ENCODE results near the gene KMT5B. TPM values are rescaled to one million over a fixed set of nuclear protein-coding genes. Genes with fewer than 3 reads are reported as not detected.

The KMT5B gene
- total RNA-seq, 1 experiment from 2014 or later: 35.1 TPM

DNA sequence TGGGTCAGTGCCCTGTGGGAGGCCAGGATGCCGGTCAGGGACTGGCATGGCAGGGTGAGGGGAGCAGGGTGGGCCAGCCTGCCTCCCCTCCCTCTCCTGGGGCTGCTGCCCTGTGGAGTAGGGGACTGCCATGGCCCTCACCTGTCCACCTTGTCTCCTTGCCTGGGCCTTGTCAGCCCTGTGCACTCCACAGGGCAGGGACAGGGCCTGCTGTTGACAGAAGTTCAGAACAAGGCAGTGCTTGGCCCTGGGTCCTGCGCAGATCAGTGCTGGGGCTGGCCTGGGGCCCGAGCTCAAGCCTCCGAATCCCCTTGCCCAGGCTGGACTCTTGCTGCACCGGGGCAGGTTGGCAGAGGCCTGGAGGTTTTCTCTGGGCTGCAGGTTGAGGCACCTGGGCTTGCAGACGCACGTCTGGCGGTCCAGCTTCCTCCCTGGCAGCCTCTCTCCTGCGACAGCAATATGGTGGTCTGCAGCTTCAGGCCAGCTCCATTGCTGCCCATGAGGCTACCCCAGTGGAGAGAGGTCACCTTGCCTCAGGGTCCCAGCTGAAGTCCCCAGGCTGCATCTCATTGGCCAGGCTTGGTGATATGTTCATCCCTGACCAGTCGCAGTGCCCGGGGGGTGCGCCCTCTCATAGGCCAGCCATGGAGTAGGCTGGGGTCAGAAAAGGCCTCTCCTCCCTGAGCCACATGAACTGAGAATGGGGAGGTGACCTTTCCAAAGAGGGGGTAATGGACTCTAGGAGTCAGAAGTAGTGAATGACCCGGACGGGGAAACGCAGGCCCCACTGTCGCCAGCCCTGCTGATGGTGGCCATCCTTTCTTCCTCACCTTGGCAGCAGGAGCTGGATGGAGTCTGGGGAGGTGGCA, 70.4 kb downstream of the KMT5B start:
- Histone ChIP-seq H3K27ac (ENCODE audit: low read depth, low read length) (no peak overlapping the region), H3K27me3 (ENCODE audit: insufficient read depth, low read length) (no peaks in the 10 kb centered on the region), H3K4me2 (ENCODE audit: low read length) (no peak overlapping the region), H3K4me1 (ENCODE audit: control insufficient read depth in 1 of 2, insufficient read depth in 2 of 2, low read length in 2 of 2) (peaks cover 16 to 24% of the 10 kb centered on the region in 2 experiments; a peak in 3 of 4 replicates), H2AFZ (ENCODE audit: low read depth, low read length, poor library complexity, severe bottlenecking) (no peak overlapping the region), H3K9me3 (ENCODE audit: control insufficient read depth in 1 of 2, insufficient read depth in 1 of 2, low read depth in 1 of 2, low read length in 2 of 2) (no peaks in the 10 kb centered on the region), H4K20me1 (ENCODE audit: insufficient read depth) (no peaks in the 10 kb centered on the region), H3K9me2 (ENCODE audit: insufficient read depth) (no peaks in the 10 kb centered on the region), H3K79me2 (ENCODE audit: insufficient read depth, low read length) (no peaks in the 10 kb centered on the region), H3K4me3 (replicated peaks in 1 of 2; ENCODE audit: low read depth in 1 of 2, low read length in 2 of 2) (no peak overlapping the region), H3K9ac (ENCODE audit: low read length) (no peak overlapping the region), H3K36me3 (ENCODE audit: control insufficient read depth in 1 of 2, insufficient read depth in 2 of 2, low read length in 2 of 2) (no peaks in the 10 kb centered on the region)
- DNase-seq (ENCODE audit: low read depth, low spot score) (no peak), ATAC-seq (no peak)
- intact Hi-C loops (cut with micrococcal nuclease): no loop called here
- BruUV-seq (replicated peaks): no TSS peak
- TF ChIP-seq CBX3 (IDR thresholded peaks at IDR 0.05; ENCODE audit: low read depth): no peak
- no peak for TF ChIP-seq SRF (IDR thresholded peaks at IDR 0.05; ENCODE audit: low read depth)
- TF ChIP-seq, protein P1, sequence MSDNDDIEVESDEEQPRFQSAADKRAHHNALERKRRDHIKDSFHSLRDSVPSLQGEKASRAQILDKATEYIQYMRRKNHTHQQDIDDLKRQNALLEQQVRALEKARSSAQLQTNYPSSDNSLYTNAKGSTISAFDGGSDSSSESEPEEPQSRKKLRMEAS (IDR thresholded peaks at IDR 0.05): no peak
- TF ChIP-seq EGR1 (IDR thresholded peaks at IDR 0.05; ENCODE audit: low read depth): no peak
- no peak for TF ChIP-seq EZH2phosphoT487 (IDR thresholded peaks at IDR 0.05; ENCODE audit: borderline replicate concordance)
- TF ChIP-seq, protein P2, sequence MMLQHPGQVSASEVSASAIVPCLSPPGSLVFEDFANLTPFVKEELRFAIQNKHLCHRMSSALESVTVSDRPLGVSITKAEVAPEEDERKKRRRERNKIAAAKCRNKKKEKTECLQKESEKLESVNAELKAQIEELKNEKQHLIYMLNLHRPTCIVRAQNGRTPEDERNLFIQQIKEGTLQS (IDR thresholded peaks at IDR 0.05): no peak
- TF ChIP-seq, protein P3, sequence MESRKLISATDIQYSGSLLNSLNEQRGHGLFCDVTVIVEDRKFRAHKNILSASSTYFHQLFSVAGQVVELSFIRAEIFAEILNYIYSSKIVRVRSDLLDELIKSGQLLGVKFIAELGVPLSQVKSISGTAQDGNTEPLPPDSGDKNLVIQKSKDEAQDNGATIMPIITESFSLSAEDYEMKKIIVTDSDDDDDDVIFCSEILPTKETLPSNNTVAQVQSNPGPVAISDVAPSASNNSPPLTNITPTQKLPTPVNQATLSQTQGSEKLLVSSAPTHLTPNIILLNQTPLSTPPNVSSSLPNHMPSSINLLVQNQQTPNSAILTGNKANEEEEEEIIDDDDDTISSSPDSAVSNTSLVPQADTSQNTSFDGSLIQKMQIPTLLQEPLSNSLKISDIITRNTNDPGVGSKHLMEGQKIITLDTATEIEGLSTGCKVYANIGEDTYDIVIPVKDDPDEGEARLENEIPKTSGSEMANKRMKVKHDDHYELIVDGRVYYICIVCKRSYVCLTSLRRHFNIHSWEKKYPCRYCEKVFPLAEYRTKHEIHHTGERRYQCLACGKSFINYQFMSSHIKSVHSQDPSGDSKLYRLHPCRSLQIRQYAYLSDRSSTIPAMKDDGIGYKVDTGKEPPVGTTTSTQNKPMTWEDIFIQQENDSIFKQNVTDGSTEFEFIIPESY (IDR thresholded peaks at IDR 0.05; ENCODE audit: extremely low read depth, insufficient replicate concordance, low read length): no peak
- TF ChIP-seq SIN3A (IDR thresholded peaks at IDR 0.05; ENCODE audit: low read depth): no peak
- no peak for TF ChIP-seq TCF7L2 (IDR thresholded peaks at IDR 0.05; ENCODE audit: borderline replicate concordance, extremely low read depth, insufficient read depth, insufficient read length)
- TF ChIP-seq FOSL1 (IDR thresholded peaks at IDR 0.05; ENCODE audit: low read depth): no peak
- no peak for TF ChIP-seq ZFX (IDR thresholded peaks at IDR 0.05)
- TF ChIP-seq, protein P4, sequence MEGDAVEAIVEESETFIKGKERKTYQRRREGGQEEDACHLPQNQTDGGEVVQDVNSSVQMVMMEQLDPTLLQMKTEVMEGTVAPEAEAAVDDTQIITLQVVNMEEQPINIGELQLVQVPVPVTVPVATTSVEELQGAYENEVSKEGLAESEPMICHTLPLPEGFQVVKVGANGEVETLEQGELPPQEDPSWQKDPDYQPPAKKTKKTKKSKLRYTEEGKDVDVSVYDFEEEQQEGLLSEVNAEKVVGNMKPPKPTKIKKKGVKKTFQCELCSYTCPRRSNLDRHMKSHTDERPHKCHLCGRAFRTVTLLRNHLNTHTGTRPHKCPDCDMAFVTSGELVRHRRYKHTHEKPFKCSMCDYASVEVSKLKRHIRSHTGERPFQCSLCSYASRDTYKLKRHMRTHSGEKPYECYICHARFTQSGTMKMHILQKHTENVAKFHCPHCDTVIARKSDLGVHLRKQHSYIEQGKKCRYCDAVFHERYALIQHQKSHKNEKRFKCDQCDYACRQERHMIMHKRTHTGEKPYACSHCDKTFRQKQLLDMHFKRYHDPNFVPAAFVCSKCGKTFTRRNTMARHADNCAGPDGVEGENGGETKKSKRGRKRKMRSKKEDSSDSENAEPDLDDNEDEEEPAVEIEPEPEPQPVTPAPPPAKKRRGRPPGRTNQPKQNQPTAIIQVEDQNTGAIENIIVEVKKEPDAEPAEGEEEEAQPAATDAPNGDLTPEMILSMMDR (IDR thresholded peaks at IDR 0.05 in 2 of 3, conservative IDR thresholded peaks at IDR 0.05 in 1 of 3; ENCODE audit: borderline replicate concordance in 1 of 3, insufficient read depth in 1 of 3, low read depth in 2 of 3, low read length in 2 of 3): no peak
- no peak for TF ChIP-seq EZH2 (IDR thresholded peaks at IDR 0.05)
- TF ChIP-seq, protein P5, sequence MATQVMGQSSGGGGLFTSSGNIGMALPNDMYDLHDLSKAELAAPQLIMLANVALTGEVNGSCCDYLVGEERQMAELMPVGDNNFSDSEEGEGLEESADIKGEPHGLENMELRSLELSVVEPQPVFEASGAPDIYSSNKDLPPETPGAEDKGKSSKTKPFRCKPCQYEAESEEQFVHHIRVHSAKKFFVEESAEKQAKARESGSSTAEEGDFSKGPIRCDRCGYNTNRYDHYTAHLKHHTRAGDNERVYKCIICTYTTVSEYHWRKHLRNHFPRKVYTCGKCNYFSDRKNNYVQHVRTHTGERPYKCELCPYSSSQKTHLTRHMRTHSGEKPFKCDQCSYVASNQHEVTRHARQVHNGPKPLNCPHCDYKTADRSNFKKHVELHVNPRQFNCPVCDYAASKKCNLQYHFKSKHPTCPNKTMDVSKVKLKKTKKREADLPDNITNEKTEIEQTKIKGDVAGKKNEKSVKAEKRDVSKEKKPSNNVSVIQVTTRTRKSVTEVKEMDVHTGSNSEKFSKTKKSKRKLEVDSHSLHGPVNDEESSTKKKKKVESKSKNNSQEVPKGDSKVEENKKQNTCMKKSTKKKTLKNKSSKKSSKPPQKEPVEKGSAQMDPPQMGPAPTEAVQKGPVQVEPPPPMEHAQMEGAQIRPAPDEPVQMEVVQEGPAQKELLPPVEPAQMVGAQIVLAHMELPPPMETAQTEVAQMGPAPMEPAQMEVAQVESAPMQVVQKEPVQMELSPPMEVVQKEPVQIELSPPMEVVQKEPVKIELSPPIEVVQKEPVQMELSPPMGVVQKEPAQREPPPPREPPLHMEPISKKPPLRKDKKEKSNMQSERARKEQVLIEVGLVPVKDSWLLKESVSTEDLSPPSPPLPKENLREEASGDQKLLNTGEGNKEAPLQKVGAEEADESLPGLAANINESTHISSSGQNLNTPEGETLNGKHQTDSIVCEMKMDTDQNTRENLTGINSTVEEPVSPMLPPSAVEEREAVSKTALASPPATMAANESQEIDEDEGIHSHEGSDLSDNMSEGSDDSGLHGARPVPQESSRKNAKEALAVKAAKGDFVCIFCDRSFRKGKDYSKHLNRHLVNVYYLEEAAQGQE (IDR thresholded peaks at IDR 0.05; ENCODE audit: low read depth): no peak
- no peak for TF ChIP-seq POLR2A (IDR thresholded peaks at IDR 0.05; ENCODE audit: borderline replicate concordance, extremely low read depth, insufficient read depth, insufficient read length)
- no peak for TF ChIP-seq POLR2AphosphoS5 (IDR thresholded peaks at IDR 0.05; ENCODE audit: low read depth, low read length)
- no peak for TF ChIP-seq RAD21 (IDR thresholded peaks at IDR 0.05; ENCODE audit: low read depth)
- ChIA-PET POLR2A (no interaction called here), CTCF (no interaction called here), RAD21 (ENCODE audit: low non-redundant PET in 1 of 2, low total read pairs in 2 of 2, uncharacterized antibody in 2 of 2, unreplicated experiment in 2 of 2) (no interaction called here)

Data from HCT116 (cell line).